Skeletal muscle cell (primary cell): ENCODE measurements around the gene DDA1.

Source experiments
- DNase-seq: peaks from one replicate; pipeline ENCODE4 v3.0.0-alpha.2; 2010; ENCODE audit warnings: low read depth
- H3K4me3 ChIP-seq: 2 replicates; pipeline ENCODE4 v1.5.1; 2011; ENCODE audit warnings: low read depth, mild to moderate bottlenecking, control low read depth, low read length, moderate library complexity

DDA1 gene

GRCh38 chr19:17327068-17327653, 17.8 kb downstream of the DDA1 start:
- H3K4me3 ChIP-seq: no peak overlapping the region
- DNase-seq: no peak

GRCh38 chr19:17327654-17328516, 18.5 kb downstream of the DDA1 start:
- H3K4me3 ChIP-seq: peak overlapping the region; percentile 30

GRCh38 chr19:17328517-17329365, 19.4 kb downstream of the DDA1 start:
- peak overlapping the region; percentile 30 for H3K4me3 ChIP-seq

More at GRCh38 chr19:17327654-17328516, 18.5 kb downstream of the DDA1 start:
- no peak for DNase-seq

GRCh38 chr19:17329366-17330261, 20.3 kb downstream of the DDA1 start:
- H3K4me3 ChIP-seq: no peak overlapping the region

More at GRCh38 chr19:17328517-17329365, 19.4 kb downstream of the DDA1 start:
- no peak for DNase-seq

GRCh38 chr19:17330262-17331044, 21.1 kb downstream of the DDA1 start:
- H3K4me3 ChIP-seq: no peak overlapping the region
- no peak for DNase-seq

More at GRCh38 chr19:17329366-17330261, 20.3 kb downstream of the DDA1 start:
- no peak for DNase-seq

- H3K4me3 ChIP-seq: no peak overlapping the region
These were observed 21.7 kb downstream of the DDA1 start for GRCh38 chr19:17331045-17331558.

GRCh38 chr19:17332360-17332676, 23.0 kb downstream of the DDA1 start:
- DNase-seq: no peak
- H3K4me3 ChIP-seq: no peak overlapping the region

More at GRCh38 chr19:17331045-17331558, 21.7 kb downstream of the DDA1 start:
- DNase-seq: no peak

- H3K4me3 ChIP-seq: no peak overlapping the region
- DNase-seq: no peak
These were observed 23.6 kb downstream of the DDA1 start for GRCh38 chr19:17332677-17333581.

GRCh38 chr19:17333611-17334413, 24.4 kb downstream of the DDA1 start:
- DNase-seq: no peak
- H3K4me3 ChIP-seq: peak overlapping the region; percentile 79

GRCh38 chr19:17334414-17335409, 25.3 kb downstream of the DDA1 start, which contains the start of gene ANO8:
Gene ANO8 (minus strand): TSS chr19:17334855. CDS start chr19:17334670, 185 bp downstream.
- DNase-seq: peak; percentile 98

GRCh38 chr19:17335575-17335974, 26.2 kb downstream of the DDA1 start:
- no peak for DNase-seq
- no peak overlapping the region for H3K4me3 ChIP-seq

More at GRCh38 chr19:17334414-17335409, 25.3 kb downstream of the DDA1 start, which contains the start of gene ANO8:
- peak within 1 kb of the TSS; percentile 79 for H3K4me3 ChIP-seq

- peak within 1 kb of the TSS; percentile 69 for H3K4me3 ChIP-seq
- DNase-seq: peak; percentile 94
These were observed 27.7 kb downstream of the DDA1 start, which contains the start of gene GTPBP3 for GRCh38 chr19:17336872-17337674. Gene GTPBP3 (plus strand): TSS chr19:17337553. CDS start chr19:17337612, 59 bp downstream.

- peak overlapping the region; percentile 69 for H3K4me3 ChIP-seq
- no peak for DNase-seq
These were observed 28.5 kb downstream of the DDA1 start for GRCh38 chr19:17337675-17338432.
